NOMO-1 treated with dmso at 0.1 percent for 144 hours (cell line): ENCODE results near the gene HIF1AN.

Experiments used
- DNase-seq: peaks from one replicate; lab custom pipeline; 2025; ENCODE audit not compliant: unreplicated experiment; lab: John Stamatoyannopoulos, UW

Gene HIF1AN

GRCh38 chr10:100535715-100536353, at the start of gene HIF1AN:
Gene HIF1AN, plus strand, starts transcription at chr10:100535943. Its CDS starts 16 bp downstream, at chr10:100535959.
- DNase-seq, result peak; percentile 96

GRCh38 chr10:100487529-100487928, 48.2 kb upstream of the HIF1AN start:
- DNase-seq, result no peak

GRCh38 chr10:100489396-100489795, 46.3 kb upstream of the HIF1AN start:
- DNase-seq, result no peak

- DNase-seq, result no peak
Measured at GRCh38 chr10:100490531-100490930, 45.2 kb upstream of the HIF1AN start.

- DNase-seq, result no peak
Measured at GRCh38 chr10:100496567-100496966, 39.2 kb upstream of the HIF1AN start.

- no peak for DNase-seq
Measured at GRCh38 chr10:100498059-100498458, 37.7 kb upstream of the HIF1AN start.

- no peak for DNase-seq
Measured at GRCh38 chr10:100501423-100501822, 34.3 kb upstream of the HIF1AN start.

- no peak for DNase-seq
Measured at GRCh38 chr10:100502926-100503494, 32.7 kb upstream of the HIF1AN start.

- no peak for DNase-seq
Measured at GRCh38 chr10:100504096-100504495, 31.6 kb upstream of the HIF1AN start.

GRCh38 chr10:100505164-100505563, 30.6 kb upstream of the HIF1AN start:
- no peak for DNase-seq

GRCh38 chr10:100506596-100507356, 29.0 kb upstream of the HIF1AN start:
- DNase-seq, result no peak

- DNase-seq, result no peak
Measured at GRCh38 chr10:100507357-100507732, 28.4 kb upstream of the HIF1AN start.

GRCh38 chr10:100508266-100508665, 27.5 kb upstream of the HIF1AN start:
- DNase-seq, result no peak

GRCh38 chr10:100508691-100509150, 27.0 kb upstream of the HIF1AN start:
- no peak for DNase-seq

- no peak for DNase-seq
Measured at GRCh38 chr10:100509241-100509840, 26.4 kb upstream of the HIF1AN start.

- DNase-seq, result peak; percentile 75
Measured at GRCh38 chr10:100510533-100511308, 25.0 kb upstream of the HIF1AN start.

GRCh38 chr10:100515612-100516011, 20.1 kb upstream of the HIF1AN start:
- DNase-seq, result no peak

GRCh38 chr10:100516847-100517246, 18.9 kb upstream of the HIF1AN start:
- DNase-seq, result no peak

GRCh38 chr10:100518761-100519241, 16.9 kb upstream of the HIF1AN start:
- no peak for DNase-seq

GRCh38 chr10:100519311-100520051, 16.3 kb upstream of the HIF1AN start, which contains the start of gene SEC31B:
Gene SEC31B, minus strand, starts transcription at chr10:100519861. Its CDS starts 2,909 bp downstream, at chr10:100516952.
- DNase-seq, result no peak
